Lower lobe of right lung (tissue), 2 donors: ENCODE results near the gene PRRC1. TPM values are rescaled to one million over a fixed set of nuclear protein-coding genes. Genes with fewer than 3 reads are reported as not detected.
A peak's percentile ranks its signal among the peaks of the same experiment; 100 is the strongest.

Experiments
- ATAC-seq, 2 donors: fragments of 200-7000 bp; cut with Tn5 transposase; one replicate each; pipeline ENCODE4 v1.9.1; 2020 to 2022; ENCODE audit warnings: mild to moderate bottlenecking in 2 of 2, moderate library complexity in 2 of 2
- DNase-seq: peaks from one replicate; pipeline ENCODE4 v3.0.0-alpha.2; 2020
- H3K27ac ChIP-seq: fragments of 200-600 bp; one replicate; pipeline ENCODE4 v1.8.0; 2022
- H3K27me3 ChIP-seq: fragments of 200-600 bp; one replicate; pipeline ENCODE4 v1.8.0; 2022; ENCODE audit warnings: low read depth
- H3K36me3 ChIP-seq: fragments of 200-600 bp; one replicate; pipeline ENCODE4 v1.8.0; 2022; ENCODE audit warnings: mild to moderate bottlenecking
- H3K4me1 ChIP-seq: fragments of 200-600 bp; one replicate; pipeline ENCODE4 v1.8.0; 2022
- H3K4me3 ChIP-seq: fragments of 200-600 bp; one replicate; pipeline ENCODE4 v1.8.0; 2022; ENCODE audit warnings: mild to moderate bottlenecking
- H3K9me3 ChIP-seq: fragments of 200-600 bp; one replicate; pipeline ENCODE4 v1.8.0; 2022
- CTCF ChIP-seq: fragments of 200-600 bp; IDR thresholded peaks from one replicate; pipeline ENCODE4 v1.8.0; 2022; ENCODE audit warnings: antibody characterized with exemption, mild to moderate bottlenecking
- intact Hi-C: fragments of 100-400 bp; cut with DNase I; formaldehyde crosslinking; loops from one replicate; pipeline ENCODE4 v1.11.0; 2022
- total RNA-seq: library from RNA; stranded (reverse); fragmentation: NEBNext Ultra II Directional; extraction: Animal tissue kit (Norgen Biotek cat#: 25700); gene quantifications from one replicate; pipeline ENCODE4 v1.2.1, GENCODE V29; 2021
- donor health status: DM: no; HTN: yes; CAD: no; lungs with severe emphysema.

The PRRC1 gene
- total RNA-seq, 1 donor from 2014 or later, result 49.7 TPM

- intact Hi-C loops, result no loop called here
- H3K27me3 ChIP-seq, result no peaks in the 10 kb centered on the region
- no peak overlapping the region for H3K27ac ChIP-seq
- no peak overlapping the region for H3K4me3 ChIP-seq
- no peaks in the 10 kb centered on the region for H3K9me3 ChIP-seq
- TF ChIP-seq CTCF, result no peak
- no peaks in the 10 kb centered on the region for H3K4me1 ChIP-seq
- ATAC-seq (no peak), DNase-seq (no peak)
- H3K36me3 ChIP-seq, result no peaks in the 10 kb centered on the region
These were observed 79.1 kb downstream of the PRRC1 start for GRCh38 chr5:127596501-127596900.

- no peaks in the 10 kb centered on the region for H3K4me1 ChIP-seq
- intact Hi-C loops, result no loop called here
- DNase-seq, result no peak
- no peak for TF ChIP-seq CTCF
- peak in 1 of 2 donors; percentile 20 for ATAC-seq
- H3K27me3 ChIP-seq, result no peaks in the 10 kb centered on the region
- H3K36me3 ChIP-seq, result no peaks in the 10 kb centered on the region
- H3K27ac ChIP-seq, result no peak overlapping the region
- H3K4me3 ChIP-seq, result no peak overlapping the region
- H3K9me3 ChIP-seq, result no peaks in the 10 kb centered on the region
These were observed 81.9 kb downstream of the PRRC1 start for GRCh38 chr5:127599320-127599719.

- intact Hi-C loops, result no loop called here
- Histone ChIP-seq H3K4me1 (no peaks in the 10 kb centered on the region), H3K27me3 (no peaks in the 10 kb centered on the region), H3K27ac (no peak overlapping the region), H3K4me3 (no peak overlapping the region), H3K36me3 (no peaks in the 10 kb centered on the region), H3K9me3 (no peaks in the 10 kb centered on the region)
- peak; percentile 26 to 54 for ATAC-seq
- TF ChIP-seq CTCF, result no peak
- DNase-seq, result no peak
These were observed 82.4 kb downstream of the PRRC1 start for GRCh38 chr5:127599847-127600246.

GRCh38 chr5:127601111-127601510, 83.7 kb downstream of the PRRC1 start:
- Histone ChIP-seq H3K36me3 (no peaks in the 10 kb centered on the region), H3K27me3 (no peaks in the 10 kb centered on the region), H3K27ac (no peak overlapping the region), H3K4me3 (no peak overlapping the region), H3K4me1 (no peaks in the 10 kb centered on the region), H3K9me3 (no peaks in the 10 kb centered on the region)
- DNase-seq (no peak), ATAC-seq (no peak)
- intact Hi-C loops, result no loop called here
- no peak for TF ChIP-seq CTCF

- ATAC-seq, result no peak
- H3K36me3 ChIP-seq, result no peaks in the 10 kb centered on the region
- H3K27ac ChIP-seq, result no peak overlapping the region
- intact Hi-C loops, result no loop called here
- no peaks in the 10 kb centered on the region for H3K4me1 ChIP-seq
- no peaks in the 10 kb centered on the region for H3K27me3 ChIP-seq
- H3K4me3 ChIP-seq, result no peak overlapping the region
- H3K9me3 ChIP-seq, result no peaks in the 10 kb centered on the region
- no peak for TF ChIP-seq CTCF
- no peak for DNase-seq
These were observed 84.2 kb downstream of the PRRC1 start for GRCh38 chr5:127601601-127602000.

- DNase-seq (no peak), ATAC-seq (no peak)
- no peaks in the 10 kb centered on the region for H3K36me3 ChIP-seq
- intact Hi-C loops, result no loop called here
- no peaks in the 10 kb centered on the region for H3K4me1 ChIP-seq
- H3K27ac ChIP-seq, result no peak overlapping the region
- H3K4me3 ChIP-seq, result no peak overlapping the region
- no peak for TF ChIP-seq CTCF
- no peaks in the 10 kb centered on the region for H3K27me3 ChIP-seq
- H3K9me3 ChIP-seq, result no peaks in the 10 kb centered on the region
These were observed 85.0 kb downstream of the PRRC1 start for GRCh38 chr5:127602481-127602880.
